GM19351 (cell line): ENCODE data around the gene BCAS3.
"Not testable (repeated sequence)": the region's sequence is repeated elsewhere in the genome, so short reads cannot be mapped to it uniquely, and the experiment has no call there.

Experiments used
- ATAC-seq: cut with Tn5 transposase; IDR thresholded peaks from one replicate; pipeline ENCODE4 v1.9.1; 2021; ENCODE audit warnings: mild to moderate bottlenecking, moderate library complexity; ENCODE audit not compliant: unreplicated experiment

BCAS3 gene

GRCh38 chr17:61237275-61237674 lies 559.6 kb downstream of the BCAS3 start:
- ATAC-seq: no peak

GRCh38 chr17:61238455-61238933 lies 560.8 kb downstream of the BCAS3 start:
- no peak for ATAC-seq

GRCh38 chr17:61239327-61239726 lies 561.7 kb downstream of the BCAS3 start:
- ATAC-seq: no peak

- ATAC-seq: no peak
These were observed 562.3 kb downstream of the BCAS3 start for GRCh38 chr17:61239953-61240352.

- ATAC-seq: no peak
These were observed 563.3 kb downstream of the BCAS3 start for GRCh38 chr17:61240851-61241468.

- ATAC-seq: not testable (repeated sequence)
These were observed 567.3 kb downstream of the BCAS3 start for GRCh38 chr17:61244988-61245387.

- ATAC-seq: no peak
These were observed 568.1 kb downstream of the BCAS3 start for GRCh38 chr17:61245706-61246135.

GRCh38 chr17:61247439-61247838 lies 569.8 kb downstream of the BCAS3 start:
- ATAC-seq: no peak

- no peak for ATAC-seq
These were observed 570.7 kb downstream of the BCAS3 start for GRCh38 chr17:61248399-61248798.

GRCh38 chr17:61249649-61250299 lies 572.1 kb downstream of the BCAS3 start:
- ATAC-seq: no peak

- no peak for ATAC-seq
These were observed 572.8 kb downstream of the BCAS3 start for GRCh38 chr17:61250335-61250890.

GRCh38 chr17:61251939-61252865 lies 574.6 kb downstream of the BCAS3 start:
- ATAC-seq: no peak

GRCh38 chr17:61253362-61253761 lies 575.7 kb downstream of the BCAS3 start:
- ATAC-seq: no peak

- no peak for ATAC-seq
These were observed 576.4 kb downstream of the BCAS3 start for GRCh38 chr17:61253937-61254574.

GRCh38 chr17:61254904-61255303 lies 577.3 kb downstream of the BCAS3 start:
- ATAC-seq: no peak

- no peak for ATAC-seq
These were observed 578.0 kb downstream of the BCAS3 start for GRCh38 chr17:61255647-61256046.

- no peak for ATAC-seq
These were observed 581.7 kb downstream of the BCAS3 start for GRCh38 chr17:61259360-61259759.

- ATAC-seq: no peak
These were observed 582.6 kb downstream of the BCAS3 start for GRCh38 chr17:61260071-61260797.

- ATAC-seq: no peak
These were observed 583.5 kb downstream of the BCAS3 start for GRCh38 chr17:61261001-61261637.

- no peak for ATAC-seq
These were observed 587.7 kb downstream of the BCAS3 start for GRCh38 chr17:61265397-61265796.
